OCI-M2 (cell line): Measurements from ENCODE around the gene HSPA1L.
"Not testable (repeated sequence)": the region's sequence is repeated elsewhere in the genome, so short reads cannot be mapped to it uniquely, and the experiment has no call there.

Source experiments
- DNase-seq: peaks from one replicate; lab custom pipeline; 2025; ENCODE audit not compliant: unreplicated experiment; lab: John Stamatoyannopoulos, UW

Gene HSPA1L

DNA sequence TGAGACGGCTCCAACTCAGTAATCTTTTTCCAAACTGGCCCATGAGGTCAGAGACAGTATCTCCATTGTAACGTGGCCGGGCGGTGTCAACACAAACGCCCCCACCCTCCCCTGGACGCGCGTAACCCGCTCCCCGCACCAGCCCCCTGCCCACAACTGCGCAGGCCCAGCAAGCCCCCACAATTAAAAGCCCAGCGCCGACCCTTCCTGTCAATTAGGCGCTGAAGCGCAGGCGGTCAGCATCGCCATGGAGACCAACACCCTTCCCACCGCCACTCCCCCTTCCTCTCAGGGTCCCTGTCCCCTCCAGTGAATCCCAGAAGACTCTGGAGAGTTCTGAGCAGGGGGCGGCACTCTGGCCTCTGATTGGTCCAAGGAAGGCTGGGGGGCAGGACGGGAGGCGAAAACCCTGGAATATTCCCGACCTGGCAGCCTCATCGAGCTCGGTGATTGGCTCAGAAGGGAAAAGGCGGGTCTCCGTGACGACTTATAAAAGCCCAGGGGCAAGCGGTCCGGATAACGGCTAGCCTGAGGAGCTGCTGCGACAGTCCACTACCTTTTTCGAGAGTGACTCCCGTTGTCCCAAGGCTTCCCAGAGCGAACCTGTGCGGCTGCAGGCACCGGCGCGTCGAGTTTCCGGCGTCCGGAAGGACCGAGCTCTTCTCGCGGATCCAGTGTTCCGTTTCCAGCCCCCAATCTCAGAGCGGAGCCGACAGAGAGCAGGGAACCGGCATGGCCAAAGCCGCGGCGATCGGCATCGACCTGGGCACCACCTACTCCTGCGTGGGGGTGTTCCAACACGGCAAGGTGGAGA, at the start of gene HSPA1L, which contains the start of gene HSPA1A:
Gene HSPA1L, minus strand, starts transcription at position 259 of the 814 bp plus-strand sequence. CDS start 3,311 bp downstream, outside the sequence.
Gene HSPA1A, plus strand, starts transcription at position 519 of the 814 bp plus-strand sequence. Its CDS starts 214 bp downstream, at position 733.
- DNase-seq, result peak; percentile 90

DNA sequence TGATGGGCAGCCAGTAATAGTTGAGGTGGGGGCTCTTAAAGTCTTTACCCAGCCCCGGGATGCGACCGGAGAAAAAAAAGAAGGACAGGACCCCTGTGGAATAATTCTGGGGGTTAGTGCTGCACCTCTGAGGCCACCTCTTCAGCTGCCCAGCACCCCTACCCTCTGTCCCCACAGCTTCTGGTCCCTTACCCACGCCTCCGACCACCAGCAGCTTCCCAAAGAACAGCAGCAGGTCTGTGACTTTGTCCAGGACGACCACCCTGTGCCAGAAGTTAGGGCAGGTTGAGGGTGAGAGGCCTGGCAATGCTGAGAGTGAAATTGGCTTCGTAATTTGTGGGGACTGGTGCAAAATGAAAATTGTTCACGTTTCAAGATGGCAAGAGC, 49.7 kb upstream of the HSPA1L start:
- no peak for DNase-seq

DNA sequence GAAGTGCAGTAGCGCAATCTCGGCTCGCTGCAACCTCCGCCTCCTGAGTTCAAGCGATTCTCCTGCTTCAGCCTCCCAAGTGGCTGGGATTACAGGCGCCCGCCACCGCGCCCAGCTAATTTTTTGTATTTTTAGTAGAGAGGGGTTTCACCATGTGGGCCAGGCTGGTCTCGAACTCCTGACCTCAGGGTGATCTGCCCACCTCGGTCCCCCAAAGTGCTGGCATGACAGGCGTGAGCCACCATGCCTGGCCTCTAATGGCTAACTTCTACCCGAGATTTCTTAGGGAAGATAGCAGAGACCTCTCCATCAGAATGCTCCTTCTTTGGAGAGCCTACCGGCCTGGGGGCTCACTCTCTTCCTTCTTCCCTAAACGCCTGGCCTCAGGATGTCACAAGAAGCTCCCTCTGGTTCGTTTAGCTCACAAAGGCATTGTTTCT, 49.1 kb upstream of the HSPA1L start:
- not testable (repeated sequence) for DNase-seq

DNA sequence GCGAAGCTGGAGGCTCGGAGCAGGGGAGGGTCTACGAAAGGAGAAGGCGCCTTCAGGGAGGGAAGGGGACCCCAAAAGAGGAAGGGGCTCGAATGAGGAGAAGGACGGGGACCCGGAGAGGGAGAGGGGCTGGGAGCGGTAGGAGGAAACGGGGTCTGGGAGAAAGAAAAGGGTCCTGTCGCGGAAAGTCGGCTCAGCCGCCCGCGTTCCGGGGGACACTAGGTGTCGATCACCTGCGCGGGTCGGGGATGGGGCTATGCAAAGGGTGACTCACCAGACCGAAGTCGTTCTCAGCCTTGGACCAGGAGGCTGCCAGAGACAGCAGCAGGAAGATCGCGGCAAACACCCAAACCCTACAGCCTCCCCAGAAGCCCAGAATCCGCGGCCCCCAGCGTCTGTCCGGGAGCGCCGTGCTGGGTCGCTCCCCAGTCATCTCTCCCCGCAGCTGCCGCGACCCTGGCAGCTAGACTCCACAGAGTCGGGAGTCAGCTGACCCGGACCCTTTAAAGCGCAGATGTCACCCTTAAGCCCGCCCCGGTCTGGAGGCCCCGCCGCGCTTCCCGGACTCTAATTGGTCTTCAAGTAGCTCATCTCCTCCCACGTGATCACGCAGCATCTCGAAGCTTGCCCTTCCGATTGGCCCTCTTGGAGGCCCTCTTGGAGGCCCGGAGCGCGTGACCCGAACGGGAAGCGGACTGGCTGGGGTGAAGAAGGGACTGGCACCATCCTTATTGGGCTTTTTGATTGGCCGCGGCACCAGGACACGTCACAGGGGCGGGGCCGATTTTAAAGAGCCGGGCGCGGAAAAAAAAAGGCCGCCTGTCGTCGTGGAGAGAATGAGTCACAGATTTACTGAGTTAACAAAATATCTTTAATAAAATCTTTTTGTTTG, 47.5 kb upstream of the HSPA1L start, which contains the start of gene NEU1:
Gene NEU1, minus strand, starts transcription at position 478 of the 892 bp plus-strand sequence. Its CDS starts 45 bp downstream, at position 433.
- DNase-seq, result peak; percentile 96

DNA sequence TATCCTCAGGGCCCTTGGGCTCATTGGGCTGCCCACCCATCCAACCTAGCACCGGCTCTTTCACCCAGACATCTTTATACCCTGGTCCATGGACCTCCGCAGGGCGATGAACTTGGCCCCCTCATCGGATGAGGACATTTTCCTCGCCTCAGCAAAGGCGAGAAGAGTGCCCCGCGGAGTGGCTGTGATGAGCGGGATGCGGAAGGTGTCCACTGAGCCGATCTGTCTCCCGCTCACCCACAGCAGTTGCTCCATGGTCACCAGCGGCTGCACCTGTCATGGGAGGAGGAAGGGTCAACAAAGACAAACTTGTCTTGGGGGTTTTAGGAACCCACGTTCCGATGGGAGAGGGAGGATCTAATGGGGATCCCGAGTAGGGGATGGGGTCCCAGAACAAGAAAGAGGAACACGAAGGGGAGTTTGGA, 46.8 kb upstream of the HSPA1L start:
- no peak for DNase-seq

DNA sequence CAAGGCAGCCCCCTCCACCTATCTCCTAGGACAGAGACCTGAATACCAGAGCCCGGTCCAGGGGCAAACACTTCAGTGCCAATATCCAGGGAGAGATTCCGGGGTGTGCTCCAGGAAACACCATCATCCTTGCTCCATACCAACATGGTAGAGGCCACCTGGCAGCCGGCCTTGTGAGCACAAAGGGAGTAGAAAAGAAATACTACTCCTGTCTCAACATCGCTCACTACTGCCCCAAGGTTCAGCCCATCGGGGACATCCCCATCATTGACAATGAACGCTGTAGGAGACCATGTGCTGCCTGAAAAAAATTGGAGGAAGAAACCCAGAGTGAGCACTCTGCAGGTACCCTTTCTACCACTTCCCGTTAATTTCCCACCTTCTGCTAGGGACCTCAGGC, 46.1 kb upstream of the HSPA1L start:
- DNase-seq, result no peak

DNA sequence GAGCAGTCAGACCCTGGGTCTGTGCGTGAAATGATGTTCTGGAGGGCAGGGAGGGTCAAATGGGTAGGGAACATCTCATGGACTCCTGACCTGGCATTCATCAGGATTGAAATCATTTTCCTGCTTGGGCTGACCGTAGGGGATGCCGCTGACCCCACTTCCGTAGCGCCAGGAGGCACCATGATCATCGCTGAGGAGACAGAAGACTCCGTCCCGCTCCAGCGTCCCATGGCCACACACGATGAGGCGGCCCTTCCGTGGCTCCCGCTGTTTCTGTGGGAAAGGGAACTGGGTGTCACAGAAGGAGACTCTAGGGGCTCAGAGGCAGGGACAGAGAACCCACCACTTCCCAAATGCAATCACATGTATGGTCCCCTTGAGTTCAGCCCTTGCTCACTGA, 45.3 kb upstream of the HSPA1L start:
- DNase-seq, result no peak

DNA sequence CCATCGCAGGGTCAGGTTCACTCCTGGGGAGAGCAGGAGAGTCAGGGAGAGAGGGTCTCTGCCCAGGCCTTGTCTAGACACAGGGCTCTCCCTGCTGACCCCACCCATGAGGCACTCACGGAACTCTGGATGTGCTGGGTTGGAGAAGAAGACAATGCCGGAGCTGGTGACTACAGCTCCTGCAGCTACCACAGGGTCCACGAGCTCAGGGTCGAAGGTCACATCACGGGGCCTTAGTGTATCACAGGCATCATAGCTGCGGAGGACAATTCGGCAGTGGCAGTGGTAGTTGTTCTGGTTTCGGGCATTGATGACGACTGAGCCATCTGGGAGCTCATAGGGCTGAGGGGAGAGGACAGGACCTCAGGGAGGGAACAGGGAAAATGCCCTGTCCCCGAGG, 44.8 kb upstream of the HSPA1L start:
- no peak for DNase-seq

DNA sequence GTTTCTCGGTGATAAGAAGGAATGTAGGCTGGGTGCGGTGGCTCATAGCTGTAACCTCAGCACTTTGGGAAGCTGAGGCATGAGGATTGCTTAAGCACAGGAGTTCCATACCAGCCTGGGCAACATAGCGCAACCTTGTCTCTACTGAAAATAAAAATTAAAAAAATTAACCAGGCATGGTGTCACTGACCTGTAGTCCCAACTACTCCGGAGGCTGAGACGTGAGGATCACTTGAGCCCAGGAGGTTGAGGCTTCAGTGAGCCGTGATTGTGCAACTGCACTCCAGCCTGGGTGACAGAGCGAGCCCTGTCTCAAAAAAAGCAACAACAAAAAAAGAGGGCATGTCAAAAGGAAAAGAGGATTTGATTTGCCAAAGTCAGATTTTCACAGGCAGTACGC, 43.6 kb upstream of the HSPA1L start:
- DNase-seq, result no peak

DNA sequence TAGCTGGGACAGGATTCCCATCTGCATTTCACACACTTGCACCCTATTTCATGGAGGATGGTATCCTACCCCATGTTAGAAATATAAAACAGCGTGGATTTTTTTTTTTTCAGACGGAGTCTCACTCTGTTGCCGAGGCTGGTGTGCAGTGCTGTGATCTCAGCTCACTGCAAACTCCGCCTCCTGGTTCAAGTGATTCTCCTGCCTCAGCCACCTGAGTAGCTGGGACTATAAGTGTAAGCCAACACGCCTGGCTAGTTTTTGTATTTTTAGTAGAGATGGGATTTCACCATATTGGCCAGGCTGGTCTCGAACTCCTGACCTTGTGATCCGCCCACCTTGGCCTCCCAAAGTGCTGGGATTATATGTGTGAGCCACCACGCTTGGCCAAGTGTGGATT, 42.7 kb upstream of the HSPA1L start:
- not testable (repeated sequence) for DNase-seq

DNA sequence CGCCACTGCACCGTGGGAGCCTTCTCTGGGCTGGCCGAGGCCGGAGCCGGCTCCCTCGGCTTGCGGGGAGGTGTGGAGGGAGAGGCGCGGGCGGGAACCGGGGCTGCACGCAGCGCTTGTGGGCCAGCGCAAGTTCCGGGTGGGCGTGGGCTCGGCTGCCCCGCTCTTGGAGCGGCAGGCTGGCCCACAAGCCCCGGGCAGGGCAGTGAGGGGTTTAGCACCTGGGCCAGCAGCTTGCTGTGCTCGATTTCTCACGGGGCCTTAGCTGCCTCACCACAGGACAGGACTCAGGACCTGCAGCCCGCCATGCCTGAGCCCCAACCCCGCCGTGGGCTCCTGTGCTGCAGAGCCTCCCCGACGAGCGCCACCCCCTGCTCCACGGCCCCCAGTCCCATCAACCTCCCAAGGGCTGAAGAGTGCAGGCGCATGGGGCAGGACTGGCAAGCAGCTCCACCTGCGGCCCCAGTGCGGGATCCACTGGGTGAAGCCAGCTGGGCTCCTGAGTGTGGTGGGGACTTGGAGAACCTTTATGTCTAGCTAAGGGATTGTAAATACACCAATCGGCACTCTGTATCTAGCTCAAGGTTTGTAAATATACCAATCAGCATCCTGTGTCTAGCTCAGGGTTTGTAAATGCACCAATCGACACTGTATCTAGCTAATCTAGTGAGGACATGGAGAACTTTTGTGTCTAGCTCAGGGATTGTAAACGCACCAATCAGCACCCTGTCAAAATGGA, 37.1 kb upstream of the HSPA1L start:
- not testable (repeated sequence) for DNase-seq

DNA sequence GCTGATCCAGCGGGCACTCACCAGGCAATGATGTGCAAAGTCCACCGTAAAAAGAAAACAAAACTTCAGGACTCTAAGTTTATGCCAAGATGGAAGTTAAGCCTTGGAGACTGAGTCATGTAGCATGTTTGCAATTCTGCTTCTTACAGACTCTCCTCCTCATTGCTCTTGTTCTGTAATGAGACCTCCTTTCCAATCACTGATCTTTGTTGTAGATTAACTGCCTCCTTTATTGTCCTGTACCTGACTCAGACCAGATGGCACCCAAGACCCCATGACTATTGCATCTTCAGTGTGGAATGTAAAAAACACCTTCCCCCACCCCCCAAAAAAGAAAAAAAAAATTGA, 36.4 kb upstream of the HSPA1L start:
- DNase-seq, result no peak

DNA sequence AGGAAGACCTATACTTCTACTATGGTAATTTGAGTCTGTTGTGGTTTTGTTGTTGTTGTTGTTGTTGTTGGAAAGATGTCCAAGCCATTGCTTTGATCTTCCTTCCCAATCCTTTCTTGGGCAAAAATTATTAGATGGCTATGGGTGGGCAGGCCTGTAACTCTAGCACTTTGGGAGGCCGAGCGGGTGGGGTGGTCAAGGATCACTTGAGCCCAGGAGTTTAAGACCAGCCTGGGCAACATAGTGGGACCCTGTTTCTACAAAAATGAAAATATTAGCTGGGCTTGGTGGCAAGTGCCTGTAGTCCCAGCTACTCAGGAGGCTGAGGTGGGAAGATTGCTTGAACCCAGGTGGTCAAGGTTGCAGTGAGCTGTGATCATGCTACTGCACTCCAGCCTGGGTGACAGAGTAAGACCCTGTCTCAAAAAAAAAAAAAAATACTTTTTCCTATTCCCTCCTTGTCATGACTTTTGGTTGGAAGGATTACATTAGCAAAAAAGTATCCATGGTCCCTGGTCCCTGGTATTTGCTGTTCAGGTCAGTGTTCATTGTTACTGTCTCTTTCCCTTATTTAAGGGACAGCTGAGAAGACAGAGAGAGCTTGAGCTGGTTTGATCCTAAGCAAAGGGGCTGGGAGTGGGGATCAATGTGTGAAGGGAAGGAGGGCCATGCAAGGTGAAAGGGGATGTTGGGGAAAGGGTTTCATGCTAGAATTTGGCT, 35.8 kb upstream of the HSPA1L start:
- DNase-seq, result no peak

DNA sequence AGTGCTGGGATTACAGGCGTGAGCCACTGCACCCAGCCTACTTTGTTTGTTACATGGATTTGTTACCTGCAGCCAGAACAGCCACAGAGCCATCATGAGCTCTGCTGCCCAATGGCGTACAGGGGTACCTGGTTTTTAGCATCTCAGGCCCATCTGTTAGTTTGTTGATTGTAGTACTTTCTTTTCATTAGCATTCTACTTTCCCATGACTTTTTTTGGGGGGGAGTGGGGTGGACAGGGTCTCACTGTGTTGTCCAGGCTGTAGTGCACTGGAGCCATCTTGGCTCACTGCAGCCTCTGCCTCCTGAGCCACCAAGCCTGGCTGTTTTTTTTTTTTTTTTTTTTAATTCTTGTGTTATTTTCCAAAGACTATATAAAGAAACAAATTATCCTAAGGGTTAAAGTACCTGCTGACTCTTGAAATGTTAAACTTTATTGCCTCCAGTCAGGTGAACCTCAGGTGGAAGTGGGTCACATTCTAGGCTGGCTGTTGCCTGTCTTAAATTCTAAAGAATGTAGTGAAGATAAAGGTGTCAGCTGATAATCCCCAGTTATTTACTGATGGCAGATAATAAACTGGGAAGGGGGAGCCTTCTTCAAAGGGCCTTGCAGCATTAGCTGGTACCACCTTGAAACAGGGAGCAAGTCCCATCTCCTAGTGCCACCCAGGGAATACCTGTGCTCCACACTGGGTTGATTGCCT, 32.3 kb upstream of the HSPA1L start:
- no peak for DNase-seq

DNA sequence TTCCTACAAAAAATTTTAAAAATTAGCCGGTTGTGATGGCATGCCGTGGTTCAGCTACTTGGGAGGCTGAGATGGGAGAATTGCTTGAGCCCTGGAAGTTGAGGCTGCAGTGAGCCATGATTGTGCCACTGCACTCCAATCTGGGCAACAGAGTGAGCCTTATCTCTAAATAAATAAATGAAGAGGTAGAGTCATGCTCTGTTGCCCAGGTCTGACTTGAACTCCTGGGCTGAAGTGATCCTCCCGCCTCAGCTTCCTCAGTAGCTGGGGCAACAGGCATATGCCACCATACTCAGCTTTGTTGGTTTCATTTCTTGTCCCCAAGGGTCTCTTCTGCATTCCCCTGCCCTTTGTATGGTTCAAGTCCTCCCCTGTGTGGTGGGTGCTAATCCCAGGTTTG, 29.4 kb upstream of the HSPA1L start:
- DNase-seq, result no peak

DNA sequence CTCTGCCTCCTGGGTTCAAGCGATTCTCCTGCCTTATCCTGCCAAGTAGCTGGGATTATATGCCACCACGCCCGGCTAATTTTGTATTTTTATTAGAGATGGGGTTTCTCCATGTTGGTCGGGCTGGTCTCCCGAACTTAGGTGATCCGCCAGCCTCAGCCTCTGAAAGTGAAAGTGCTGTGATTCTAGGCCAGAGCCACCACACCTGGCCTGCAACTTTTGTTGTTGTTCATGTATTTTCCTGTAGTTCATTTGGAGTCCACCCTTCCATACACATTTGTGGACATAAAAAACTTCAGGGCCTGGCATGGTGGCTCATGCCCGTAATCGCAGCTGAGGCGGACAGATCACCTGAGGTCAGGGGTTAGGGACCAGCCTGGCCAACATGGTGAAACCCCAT, 27.0 kb upstream of the HSPA1L start:
- no peak for DNase-seq

DNA sequence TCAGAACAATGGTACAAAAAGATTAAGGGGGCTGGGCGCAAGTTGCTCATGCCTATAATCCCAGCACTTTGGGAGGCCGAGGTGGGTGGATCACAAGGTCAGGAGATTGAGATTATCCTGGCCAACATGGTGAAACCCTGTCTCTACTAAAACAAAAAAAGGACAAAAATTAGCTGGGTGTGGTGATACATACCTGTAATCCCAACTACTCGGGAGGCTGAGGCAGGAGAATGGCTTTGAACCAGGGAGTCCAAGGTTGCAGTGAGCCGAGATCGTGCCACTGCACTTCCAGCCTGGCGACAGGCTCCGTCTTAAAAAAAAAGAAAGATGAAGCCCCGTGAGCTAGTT, 24.7 kb upstream of the HSPA1L start:
- DNase-seq, result not testable (repeated sequence)

DNA sequence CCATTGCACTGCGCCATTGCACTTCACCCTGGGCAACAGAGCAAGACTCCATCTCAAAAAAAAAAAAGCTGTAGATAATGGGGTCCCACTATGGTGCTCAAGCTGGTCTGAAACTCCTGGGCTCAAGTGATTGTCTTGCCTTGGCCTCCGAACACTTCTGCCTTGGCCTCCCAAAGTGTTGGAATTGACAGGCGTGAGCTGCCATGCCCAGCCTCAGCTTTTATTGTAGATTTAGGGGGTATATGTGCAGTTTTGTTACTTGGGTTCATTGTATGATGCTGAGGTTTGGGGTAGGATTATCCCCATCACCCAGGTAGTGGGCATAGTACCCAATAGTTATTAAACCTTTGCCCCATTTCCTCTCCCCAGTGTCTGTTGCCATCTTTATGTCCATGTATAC, 23.9 kb upstream of the HSPA1L start:
- DNase-seq, result no peak

DNA sequence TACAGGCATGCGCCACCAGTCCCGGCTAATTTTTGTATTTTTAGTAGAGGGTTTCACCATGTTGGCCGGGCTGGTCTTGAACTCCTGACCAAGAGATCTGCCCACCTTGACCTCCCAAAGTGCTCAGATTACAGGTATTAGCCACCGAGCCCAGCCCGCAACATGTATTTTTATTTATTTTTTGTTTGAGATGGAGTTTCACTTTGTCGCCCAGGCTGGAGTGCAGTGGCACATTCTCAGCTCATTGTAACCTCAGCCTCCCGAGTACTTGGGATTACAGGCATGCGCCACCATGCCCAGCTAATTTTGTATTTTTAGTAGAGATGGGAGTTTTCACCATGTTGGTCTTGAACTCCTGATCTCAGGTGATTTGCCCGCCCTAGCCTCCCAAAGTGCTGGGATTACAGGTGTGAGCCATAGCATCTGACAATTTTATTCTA, 23.1 kb upstream of the HSPA1L start:
- not testable (repeated sequence) for DNase-seq
